Renal cortex interstitium (tissue), 15 donors: ENCODE results near the gene CD276. TPM values are rescaled to one million over a fixed set of nuclear protein-coding genes. Genes with fewer than 3 reads are reported as not detected.
"Not testable (repeated sequence)": the region's sequence is repeated elsewhere in the genome, so short reads cannot be mapped to it uniquely, and the experiment has no call there.

ENCODE experiments used
- DNase-seq, 11 donors: peaks; one replicate each; pipeline ENCODE4 v3.0.0-alpha.2; 2013; ENCODE audit warnings: low read depth in 9 of 11, low spot score in 4 of 11; ENCODE audit errors: extremely low read depth in 1 of 11
- long read RNA-seq, 16 experiments: transcript quantifications; one replicate each; lab custom pipeline, GENCODE V29; 2026
- polyA plus RNA-seq, 3 donors: library from polyadenylated mRNA; unstranded; fragments of 120-200 nt; gene quantifications; one replicate each; pipeline ENCODE4 v1.2.1, GENCODE V29; 2013; ENCODE audit not compliant: insufficient read length in 3 of 3

The CD276 gene
- 100 to 1,000 TPM; 149 to 194 (median 164) TPM for polyA plus RNA-seq
- long read RNA-seq, donor 1, partial matches to known transcripts = 51 of 57 reads
- long read RNA-seq, donor 1, other reads (novel, unspliced or antisense) = 0 of 57 reads
- long read RNA-seq, donor 2, partial matches to known transcripts = 12 of 20 reads
- long read RNA-seq, donor 2, other reads (novel, unspliced or antisense) = 0 of 20 reads
- long read RNA-seq, donor 3, transcript CD276-202 (10 exons, 3,469 nt) = major isoform, 11 of 33 reads
- long read RNA-seq, donor 3, partial matches to known transcripts = 20 of 33 reads
- long read RNA-seq, donor 3, other reads (novel, unspliced or antisense) = 0 of 33 reads
- long read RNA-seq, donor 4, transcript CD276-202 (10 exons, 3,469 nt) = major isoform, 15 of 17 reads
- long read RNA-seq, donor 4, partial matches to known transcripts = 0 of 17 reads
- long read RNA-seq, donor 4, other reads (novel, unspliced or antisense) = 0 of 17 reads
- long read RNA-seq, donor 5 = 0 reads
- long read RNA-seq, donor 6, transcript CD276-202 (10 exons, 3,469 nt) = major isoform, 5 of 18 reads
- long read RNA-seq, donor 6, partial matches to known transcripts = 11 of 18 reads
- long read RNA-seq, donor 6, other reads (novel, unspliced or antisense) = 0 of 18 reads
- long read RNA-seq, donor 7, transcript CD276-202 (10 exons, 3,469 nt) = major isoform, 5 of 103 reads
- long read RNA-seq, donor 7, partial matches to known transcripts = 94 of 103 reads
- long read RNA-seq, donor 7, other reads (novel, unspliced or antisense) = 0 of 103 reads
- long read RNA-seq, donor 8 = 0 reads
- long read RNA-seq, donor 9, transcript CD276-207 (2 exons, 1,620 nt) = minor isoform, 6 of 19 reads
- long read RNA-seq, donor 9, transcript CD276-202 (10 exons, 3,469 nt) = major isoform, 13 of 19 reads
- long read RNA-seq, donor 9, partial matches to known transcripts = 0 of 19 reads
- long read RNA-seq, donor 9, other reads (novel, unspliced or antisense) = 0 of 19 reads
- long read RNA-seq, donor 10, partial matches to known transcripts = 6 of 13 reads
- long read RNA-seq, donor 10, other reads (novel, unspliced or antisense) = 0 of 13 reads
- long read RNA-seq, donor 11, transcript CD276-202 (10 exons, 3,469 nt) = major isoform, 11 of 68 reads
- long read RNA-seq, donor 11, partial matches to known transcripts = 55 of 68 reads
- long read RNA-seq, donor 11, other reads (novel, unspliced or antisense) = 0 of 68 reads
- long read RNA-seq, donor 12, partial matches to known transcripts = 0 of 5 reads
- long read RNA-seq, donor 12, other reads (novel, unspliced or antisense) = 0 of 5 reads
- long read RNA-seq, donor 13 = 0 reads
- long read RNA-seq, donor 14, transcript CD276-202 (10 exons, 3,469 nt) = major isoform, 6 of 7 reads
- long read RNA-seq, donor 14, partial matches to known transcripts = 0 of 7 reads
- long read RNA-seq, donor 14, other reads (novel, unspliced or antisense) = 0 of 7 reads
- long read RNA-seq, donor 15, transcript CD276-207 (2 exons, 1,620 nt) = major isoform, 5 of 6 reads
- long read RNA-seq, donor 15, partial matches to known transcripts = 0 of 6 reads
- long read RNA-seq, donor 15, other reads (novel, unspliced or antisense) = 0 of 6 reads
- long read RNA-seq, donor 16, transcript CD276-202 (10 exons, 3,469 nt) = major isoform, 24 of 63 reads
- long read RNA-seq, donor 16, partial matches to known transcripts = 36 of 63 reads
- long read RNA-seq, donor 16, other reads (novel, unspliced or antisense) = 0 of 63 reads

DNA sequence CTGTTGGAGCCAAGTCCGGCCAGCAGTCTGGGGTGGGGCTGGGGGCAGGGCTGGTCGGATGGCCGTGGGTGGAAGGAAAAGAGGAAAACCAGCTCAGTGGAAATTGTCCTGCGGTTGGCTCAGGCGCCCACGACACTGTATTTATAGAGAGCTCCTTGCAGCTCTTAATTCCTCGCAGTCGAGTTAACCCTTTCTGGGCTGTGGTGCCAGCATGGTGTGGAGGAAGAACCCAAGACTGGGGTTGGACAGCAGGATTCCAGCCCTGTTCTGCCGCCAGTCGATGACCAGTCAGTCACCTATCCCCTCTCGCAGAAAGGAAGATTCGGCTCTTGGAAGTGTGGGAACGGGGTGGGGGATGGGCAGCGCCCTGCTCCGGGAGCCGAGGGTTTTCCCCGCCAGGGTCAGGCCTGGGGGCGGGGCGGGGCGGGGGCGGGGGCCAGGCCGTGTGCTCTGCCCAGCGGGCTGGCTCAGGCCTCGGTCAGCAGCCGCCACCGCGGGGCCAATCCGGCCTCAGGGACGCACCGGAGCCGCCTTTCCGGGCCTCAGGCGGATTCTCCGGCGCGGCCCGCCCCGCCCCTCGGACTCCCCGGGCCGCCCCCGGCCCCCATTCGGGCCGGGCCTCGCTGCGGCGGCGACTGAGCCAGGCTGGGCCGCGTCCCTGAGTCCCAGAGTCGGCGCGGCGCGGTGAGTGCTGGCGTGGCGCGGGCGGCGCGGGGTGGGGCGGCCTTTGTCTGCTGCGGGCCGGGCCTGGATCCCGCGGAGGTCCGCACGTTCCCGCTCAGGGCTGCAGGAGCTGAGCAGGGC lies at the start of gene CD276:
CD276 (plus strand) TSS at position 607 of the 804 bp plus-strand sequence. CDS start 15,257 bp downstream, outside the sequence.
- peak in 5 of 11 donors; percentile 45 to 62 (median 49) for DNase-seq

DNA sequence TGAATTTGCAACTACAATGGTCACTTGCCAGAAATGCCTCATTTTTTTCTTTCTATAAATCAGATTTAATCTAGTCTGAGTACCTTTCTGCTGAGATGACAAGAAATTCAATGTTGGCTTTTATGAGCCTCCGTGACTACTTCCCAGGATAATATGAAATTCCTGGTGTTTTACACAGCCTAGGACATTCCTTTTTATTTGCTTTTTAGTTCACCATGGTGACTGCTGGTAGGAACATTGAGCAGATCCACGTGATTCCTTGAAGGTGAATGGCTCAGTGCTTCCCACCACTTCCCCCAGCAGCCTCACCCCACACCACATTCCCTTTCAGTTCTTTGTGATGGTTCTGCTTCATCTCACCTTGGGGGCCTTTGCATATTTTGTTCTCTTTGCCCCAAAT lies 46.7 kb upstream of the CD276 start:
- DNase-seq = peak in 2 of 11 donors; percentile 21 to 29

DNA sequence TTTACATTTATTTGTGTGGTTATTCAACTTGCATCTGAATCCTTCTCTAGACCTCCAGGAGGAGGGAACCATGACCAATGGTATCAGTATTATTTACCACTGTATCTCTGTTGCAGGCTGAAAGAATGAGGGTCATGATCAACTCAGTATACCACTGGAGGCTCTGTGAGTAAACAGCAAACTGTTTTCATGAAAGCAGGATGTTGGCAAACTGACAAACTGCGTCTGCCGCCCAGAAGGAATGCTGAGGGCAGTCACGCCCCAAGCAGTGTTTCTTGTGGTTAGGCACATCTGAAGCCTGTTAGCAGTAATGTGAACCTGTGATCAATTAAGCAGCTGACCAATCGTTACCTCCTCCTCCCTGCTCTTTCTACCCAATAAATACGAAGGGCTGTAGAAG lies 44.7 kb upstream of the CD276 start:
- DNase-seq = not testable (repeated sequence)

DNA sequence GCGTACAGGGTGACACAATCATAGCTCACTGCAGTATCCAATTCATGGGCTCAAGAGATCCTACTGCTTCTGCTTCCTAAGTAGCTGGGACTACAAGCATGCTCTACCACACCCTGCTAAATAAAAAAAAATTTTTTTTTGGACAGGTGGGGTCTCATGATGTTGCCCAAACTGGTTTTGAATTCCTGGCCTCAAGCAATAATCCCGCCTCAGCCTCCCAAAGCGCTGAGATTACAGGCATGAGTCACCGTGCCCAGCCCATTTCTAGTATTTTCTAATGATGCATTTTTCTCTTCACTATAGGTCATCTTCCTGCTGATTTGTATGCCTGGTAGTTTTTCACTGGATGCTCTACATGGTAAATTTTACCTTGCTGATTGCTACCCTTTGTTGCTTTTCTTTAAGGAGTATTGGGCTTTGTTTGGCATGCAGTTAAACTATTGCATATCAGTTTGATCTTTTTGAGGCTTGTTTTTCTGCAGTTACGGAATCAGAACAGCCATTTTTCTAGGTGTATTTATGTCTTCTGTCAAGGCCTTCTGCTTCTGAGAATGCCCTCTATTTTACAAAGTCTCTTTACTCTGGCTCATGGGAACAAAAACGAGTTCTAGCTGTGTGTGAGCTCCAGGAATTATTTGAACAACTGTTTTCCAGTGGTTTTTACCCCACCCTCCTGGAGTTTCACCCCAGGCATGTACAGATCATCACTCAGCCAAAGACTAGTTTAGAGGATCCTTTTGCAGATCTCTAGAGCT lies 36.7 kb upstream of the CD276 start:
- DNase-seq = no peak

DNA sequence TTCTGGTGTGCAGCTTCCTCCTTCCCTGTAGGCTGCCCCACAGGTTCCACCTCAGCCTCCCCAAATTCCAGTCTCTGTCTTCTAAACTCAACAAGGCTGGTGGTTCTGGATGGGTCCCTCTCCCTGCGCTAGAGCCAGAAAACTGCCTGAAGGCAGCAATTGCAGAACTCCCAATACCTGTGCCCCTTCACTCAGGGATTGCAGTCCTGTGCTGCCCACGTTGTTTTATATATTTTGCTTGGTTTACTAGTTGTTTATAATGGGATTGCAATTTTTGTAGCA lies 36.2 kb upstream of the CD276 start:
- no peak for DNase-seq

DNA sequence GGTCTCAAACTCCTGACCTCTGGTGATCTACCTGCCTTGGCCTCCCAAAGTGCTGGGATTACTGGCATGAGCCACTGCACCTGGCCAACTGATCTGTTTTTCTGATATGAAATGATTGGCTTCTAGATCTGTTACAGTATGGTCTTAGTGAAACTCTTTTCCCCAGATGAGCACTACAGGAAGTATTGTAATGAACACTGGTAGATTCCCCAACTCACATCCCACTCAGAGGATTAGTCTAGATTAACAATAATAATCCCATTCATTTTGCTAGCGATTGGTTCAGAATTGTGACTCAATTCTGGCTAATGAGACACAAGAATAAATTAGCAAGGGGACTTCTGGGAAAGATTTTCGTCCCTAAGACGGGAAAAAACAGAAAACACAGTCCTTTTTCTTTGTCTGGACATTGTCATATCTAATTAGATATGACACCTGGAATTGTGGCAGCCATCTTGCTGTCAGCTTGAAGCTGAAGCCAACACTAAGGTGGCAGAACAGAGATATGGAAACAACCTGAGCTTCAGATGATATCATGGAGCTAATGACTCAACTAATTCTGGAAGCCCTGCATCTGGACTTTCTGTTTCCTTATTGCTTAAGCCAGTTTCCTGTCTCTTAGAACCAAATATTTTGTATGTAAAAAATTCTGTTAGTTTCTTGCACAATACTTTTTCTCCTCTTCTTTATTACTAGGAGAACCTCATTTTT lies 33.6 kb upstream of the CD276 start:
- DNase-seq = no peak

DNA sequence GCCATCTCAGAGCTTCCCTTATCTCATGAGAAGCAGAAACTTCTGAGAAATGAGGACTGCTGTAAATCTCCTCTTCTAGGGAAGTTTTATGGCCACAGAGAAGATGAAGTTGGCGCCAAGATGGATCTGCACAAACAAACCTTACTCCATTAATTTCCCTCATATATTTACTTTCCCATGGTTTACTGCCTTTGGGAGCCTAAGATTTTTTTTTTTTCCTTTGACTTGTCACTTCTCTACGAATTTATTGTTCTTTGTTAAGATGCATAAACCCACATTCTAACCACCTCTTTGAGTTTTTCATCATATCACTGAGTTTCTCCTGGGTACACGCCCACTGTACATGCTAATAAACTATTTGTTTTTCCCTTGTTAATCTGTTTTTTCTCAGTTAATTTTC lies 29.5 kb upstream of the CD276 start:
- DNase-seq = no peak

DNA sequence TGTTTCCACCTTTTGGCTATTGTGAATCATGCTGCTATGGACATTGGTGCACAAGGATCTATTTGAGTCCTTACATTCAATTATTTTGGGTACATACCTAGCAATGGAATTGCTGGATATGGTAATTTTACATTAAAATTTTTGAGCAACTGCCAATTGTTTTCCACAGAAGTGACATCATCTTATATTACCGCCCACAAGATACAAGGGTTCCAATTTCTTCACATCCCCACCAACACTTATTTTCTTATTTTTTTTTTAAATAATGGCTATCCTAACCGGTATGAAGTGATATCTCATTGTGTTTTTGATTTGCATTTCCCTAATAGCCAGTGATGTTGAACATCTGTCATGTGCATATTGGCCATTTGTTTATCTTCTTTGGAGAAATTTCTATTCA lies 28.5 kb upstream of the CD276 start:
- DNase-seq = no peak

DNA sequence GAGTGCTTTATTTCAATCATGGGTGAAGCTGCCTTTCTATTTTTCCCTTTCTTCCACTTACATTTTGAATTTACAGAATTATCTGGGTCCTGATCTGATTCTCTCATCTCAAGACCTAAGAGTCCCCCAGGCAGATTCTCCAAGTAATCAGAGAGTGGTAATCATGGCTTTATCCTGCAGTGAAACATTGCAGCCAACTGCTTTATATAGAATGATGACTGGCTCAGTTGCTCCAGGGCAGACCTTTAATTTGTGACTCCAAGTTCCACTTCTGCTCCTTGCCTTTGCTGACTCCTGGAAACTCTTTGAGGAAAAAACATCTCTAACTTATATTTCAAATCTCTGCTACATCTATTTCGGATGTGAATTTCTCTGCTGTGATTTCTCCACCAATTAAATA lies 25.5 kb upstream of the CD276 start:
- no peak for DNase-seq

DNA sequence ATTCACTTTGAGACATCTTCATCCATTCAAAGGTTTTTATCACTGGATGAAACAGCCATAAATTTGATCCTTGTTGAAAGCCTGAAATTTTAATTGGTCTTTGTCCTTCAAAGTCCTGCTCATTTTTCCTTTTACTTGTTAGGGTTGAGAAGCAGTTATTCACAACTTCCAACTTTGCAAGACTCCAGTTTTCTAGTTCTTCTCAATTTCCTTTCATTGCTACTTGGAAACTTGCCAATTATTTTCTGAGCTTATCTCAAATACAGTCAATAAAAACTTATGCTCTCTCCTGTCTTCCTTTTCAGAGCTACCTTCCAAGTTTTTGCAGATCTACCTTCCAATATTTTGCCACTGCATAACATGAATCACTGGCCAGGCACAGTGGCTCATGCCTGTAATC lies 23.7 kb upstream of the CD276 start:
- no peak for DNase-seq

DNA sequence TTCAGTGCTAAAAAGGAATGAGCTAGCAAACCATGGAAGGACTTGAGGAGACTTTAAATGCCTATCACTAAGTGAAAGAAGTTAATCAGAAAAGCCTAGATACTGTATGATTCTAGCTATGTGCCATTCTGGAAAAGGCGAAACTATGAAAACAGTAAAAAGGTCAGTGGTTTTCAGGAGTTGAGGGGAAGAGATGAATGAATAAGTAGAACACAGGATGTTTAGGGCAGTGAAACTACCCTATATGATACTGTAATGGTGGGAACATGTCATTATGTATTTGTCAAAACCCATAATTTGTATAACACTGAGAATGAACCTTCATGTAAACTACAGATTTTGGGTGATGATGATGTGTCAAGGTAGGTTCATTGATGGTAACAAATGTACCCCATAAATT lies 9.6 kb upstream of the CD276 start:
- DNase-seq = no peak

DNA sequence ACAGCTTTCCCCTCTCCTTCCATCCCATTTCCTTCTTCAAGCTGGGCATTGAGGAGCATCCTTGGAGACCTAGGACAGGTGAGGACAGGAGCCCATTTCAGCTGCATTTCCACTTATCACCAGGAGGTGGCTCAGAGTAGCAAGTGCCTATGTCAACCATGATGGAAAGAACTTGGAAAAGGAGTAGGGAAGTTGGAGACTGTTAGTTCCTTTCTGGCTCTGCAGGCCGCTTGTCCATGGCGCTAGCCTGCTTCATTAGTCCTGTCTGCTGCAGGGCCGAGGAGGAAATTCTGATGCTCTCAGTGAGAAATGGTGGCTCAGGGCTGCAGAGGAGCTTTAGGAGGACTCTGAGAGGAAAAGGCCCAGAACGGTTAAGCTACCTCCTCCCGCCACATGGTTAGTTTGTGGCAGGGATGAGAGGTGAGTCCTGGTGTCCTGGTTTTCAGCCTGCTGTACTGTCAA lies 7.0 kb upstream of the CD276 start:
- peak in 2 of 11 donors; percentile 35 to 41 for DNase-seq

DNA sequence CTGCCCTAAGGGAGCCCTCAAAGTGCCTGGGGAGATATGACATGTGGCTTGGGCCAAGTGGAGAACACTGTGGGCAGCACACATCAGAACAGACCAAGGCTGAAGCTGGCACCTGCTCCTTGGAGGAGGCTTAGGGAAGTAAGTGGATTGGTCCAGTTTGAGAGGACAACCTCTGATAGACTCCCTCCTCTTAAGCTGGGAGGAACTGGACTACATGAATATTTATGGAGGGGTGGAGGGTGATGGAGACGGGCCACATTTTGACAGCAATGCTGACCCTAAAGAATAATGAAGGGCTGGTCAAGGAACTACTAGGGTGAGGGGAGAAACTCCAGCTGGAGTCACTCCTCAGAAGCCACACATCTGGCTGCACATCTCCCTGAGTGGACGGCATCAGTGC lies 6.5 kb upstream of the CD276 start:
- no peak for DNase-seq

DNA sequence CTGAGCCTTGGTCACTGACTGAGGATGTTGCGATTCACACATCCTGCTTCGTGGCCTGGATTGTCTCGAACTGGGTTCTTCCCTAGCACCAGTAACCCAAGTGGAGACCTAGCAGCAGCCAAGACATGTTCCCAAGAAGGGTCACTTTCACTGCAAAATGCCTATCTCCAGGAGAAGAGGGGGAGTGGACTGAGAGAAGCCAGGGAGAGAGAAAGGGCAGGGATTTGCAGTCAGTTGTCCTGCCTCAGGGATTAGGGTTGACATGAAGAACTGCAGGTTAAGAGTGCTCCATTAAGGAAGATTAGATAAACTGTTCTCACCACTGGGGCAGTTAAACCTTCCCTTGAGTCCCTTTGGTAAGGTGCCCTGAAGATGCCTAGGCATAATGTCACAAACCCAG lies 5.7 kb upstream of the CD276 start:
- no peak for DNase-seq

DNA sequence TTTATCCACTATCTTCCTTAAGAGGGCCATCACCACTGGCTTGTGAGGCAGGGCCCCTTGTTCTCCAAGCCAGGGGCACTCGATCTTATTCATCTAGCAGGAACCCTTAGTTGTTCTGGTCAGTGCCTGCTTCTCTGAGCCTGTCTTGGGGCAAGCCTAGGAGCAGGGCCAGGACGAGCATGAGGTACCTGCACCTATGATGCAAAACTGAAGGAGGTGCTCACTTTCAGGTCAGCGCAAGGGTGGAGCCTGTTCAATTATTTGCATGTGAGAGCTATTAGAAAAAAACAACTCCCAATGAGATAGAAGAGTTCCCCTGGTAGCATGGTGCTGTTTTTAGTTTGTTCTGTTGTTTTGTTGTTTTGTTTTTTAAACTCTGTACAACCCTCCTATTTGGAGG lies 5.0 kb upstream of the CD276 start:
- DNase-seq = no peak

DNA sequence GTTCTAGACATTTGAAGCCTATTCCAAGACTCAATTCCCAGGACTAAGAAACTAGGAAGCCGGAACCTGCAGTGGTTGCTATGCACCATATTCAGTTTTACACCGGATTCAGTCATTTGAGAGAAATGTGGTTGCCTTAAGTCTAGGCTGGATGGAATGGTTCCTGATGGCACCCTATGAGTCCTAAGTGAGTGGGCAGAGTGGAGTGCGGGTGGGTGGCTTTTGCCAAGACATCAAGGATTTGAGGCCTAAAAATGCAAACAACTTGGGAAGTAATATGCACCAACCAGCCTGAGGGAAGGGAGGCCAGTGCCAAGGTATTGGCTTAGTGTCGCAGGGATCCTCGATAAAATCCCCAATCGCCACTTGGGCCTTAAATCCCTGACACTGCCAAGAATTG lies 4.2 kb upstream of the CD276 start:
- DNase-seq = no peak
